ENCODE results near the gene TNIK.
"Not testable (repeated sequence)": the region's sequence is repeated elsewhere in the genome, so short reads cannot be mapped to it uniquely, and the experiment has no call there.

TNIK gene

GRCh38 chr3:171248426-171249111 is 211.6 kb downstream of the TNIK start:
- DNase-seq, result no peak

- no peak for DNase-seq
These were observed 214.1 kb downstream of the TNIK start for GRCh38 chr3:171245796-171246765.

- no peak for DNase-seq
These were observed 217.3 kb downstream of the TNIK start for GRCh38 chr3:171242951-171243350.

- no peak for DNase-seq
These were observed 218.0 kb downstream of the TNIK start for GRCh38 chr3:171242170-171242569.

GRCh38 chr3:171241655-171242054 is 218.6 kb downstream of the TNIK start:
- not testable (repeated sequence) for DNase-seq

- no peak for DNase-seq
These were observed 219.7 kb downstream of the TNIK start for GRCh38 chr3:171240504-171240835.

- DNase-seq, result no peak
These were observed 220.3 kb downstream of the TNIK start for GRCh38 chr3:171239757-171240503.

GRCh38 chr3:171237009-171237385 is 223.2 kb downstream of the TNIK start:
- DNase-seq, result no peak

GRCh38 chr3:171236265-171237008 is 223.8 kb downstream of the TNIK start:
- DNase-seq, result no peak

GRCh38 chr3:171234298-171235010 is 225.8 kb downstream of the TNIK start:
- DNase-seq, result no peak

- no peak for DNase-seq
These were observed 228.8 kb downstream of the TNIK start for GRCh38 chr3:171231361-171231760.

- no peak for DNase-seq
These were observed 229.3 kb downstream of the TNIK start for GRCh38 chr3:171230865-171231264.

- no peak for DNase-seq
These were observed 231.0 kb downstream of the TNIK start for GRCh38 chr3:171229173-171229572.

GRCh38 chr3:171228240-171228639 is 232.0 kb downstream of the TNIK start:
- DNase-seq, result no peak

GRCh38 chr3:171227828-171228227 is 232.4 kb downstream of the TNIK start:
- no peak for DNase-seq

GRCh38 chr3:171227359-171227758 is 232.8 kb downstream of the TNIK start:
- DNase-seq, result no peak

- DNase-seq, result no peak
These were observed 233.4 kb downstream of the TNIK start for GRCh38 chr3:171226794-171227193.

- DNase-seq, result no peak
These were observed 234.5 kb downstream of the TNIK start for GRCh38 chr3:171225708-171226107.

GRCh38 chr3:171225165-171225564 is 235.0 kb downstream of the TNIK start:
- no peak for DNase-seq

GRCh38 chr3:171223396-171223795 is 236.8 kb downstream of the TNIK start:
- no peak for DNase-seq

- DNase-seq, result no peak
These were observed 237.2 kb downstream of the TNIK start for GRCh38 chr3:171222995-171223394.

- DNase-seq, result no peak
These were observed 238.6 kb downstream of the TNIK start for GRCh38 chr3:171221597-171221996.

Data from right forelimb (tissue), 1 donor.